ENCODE data around the gene SLC22A23. TPM values are rescaled to one million over a fixed set of nuclear protein-coding genes. Genes with fewer than 3 reads are reported as not detected.

Gene SLC22A23
- total and polyA plus RNA-seq, 2 experiments from 2014 or later = 15.7 to 24.9 TPM

DNA sequence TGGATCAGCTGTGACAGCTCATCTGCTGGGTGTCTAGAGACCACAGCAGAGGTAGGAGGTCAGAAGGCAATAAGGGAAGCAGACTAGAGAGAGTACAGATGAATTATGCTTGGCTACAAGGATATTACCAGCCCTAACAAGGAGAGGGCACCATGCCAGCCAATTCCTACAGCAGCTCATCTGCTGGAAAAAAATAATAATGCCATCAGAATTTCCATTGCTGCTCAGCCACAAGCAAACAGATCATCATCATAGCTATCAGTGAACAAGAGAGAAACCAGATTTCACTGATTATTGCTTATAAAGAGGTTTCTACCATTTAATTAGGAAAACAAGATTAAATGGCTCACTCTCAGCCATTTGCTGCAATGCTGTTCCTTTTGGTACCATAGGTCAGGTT, 131.6 kb downstream of the SLC22A23 start:
- H3K27me3 ChIP-seq = no peaks in the 10 kb centered on the region
- H3K4me1 ChIP-seq (ENCODE audit: low read depth) = no peaks in the 10 kb centered on the region
- TF ChIP-seq, protein P1, sequence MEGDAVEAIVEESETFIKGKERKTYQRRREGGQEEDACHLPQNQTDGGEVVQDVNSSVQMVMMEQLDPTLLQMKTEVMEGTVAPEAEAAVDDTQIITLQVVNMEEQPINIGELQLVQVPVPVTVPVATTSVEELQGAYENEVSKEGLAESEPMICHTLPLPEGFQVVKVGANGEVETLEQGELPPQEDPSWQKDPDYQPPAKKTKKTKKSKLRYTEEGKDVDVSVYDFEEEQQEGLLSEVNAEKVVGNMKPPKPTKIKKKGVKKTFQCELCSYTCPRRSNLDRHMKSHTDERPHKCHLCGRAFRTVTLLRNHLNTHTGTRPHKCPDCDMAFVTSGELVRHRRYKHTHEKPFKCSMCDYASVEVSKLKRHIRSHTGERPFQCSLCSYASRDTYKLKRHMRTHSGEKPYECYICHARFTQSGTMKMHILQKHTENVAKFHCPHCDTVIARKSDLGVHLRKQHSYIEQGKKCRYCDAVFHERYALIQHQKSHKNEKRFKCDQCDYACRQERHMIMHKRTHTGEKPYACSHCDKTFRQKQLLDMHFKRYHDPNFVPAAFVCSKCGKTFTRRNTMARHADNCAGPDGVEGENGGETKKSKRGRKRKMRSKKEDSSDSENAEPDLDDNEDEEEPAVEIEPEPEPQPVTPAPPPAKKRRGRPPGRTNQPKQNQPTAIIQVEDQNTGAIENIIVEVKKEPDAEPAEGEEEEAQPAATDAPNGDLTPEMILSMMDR (IDR thresholded peaks at IDR 0.05; ENCODE audit: low read depth, low read length) = no peak
- no peaks in the 10 kb centered on the region for H3K36me3 ChIP-seq
- peak in 1 of 2 donors; percentile 67 for DNase-seq (ENCODE audit: low read depth in 1 of 2, low spot score in 1 of 2)
- no peak overlapping the region for H3K27ac ChIP-seq
- H3K4me3 ChIP-seq = no peak overlapping the region
- no peaks in the 10 kb centered on the region for H3K9me3 ChIP-seq (ENCODE audit: low read depth)

DNA sequence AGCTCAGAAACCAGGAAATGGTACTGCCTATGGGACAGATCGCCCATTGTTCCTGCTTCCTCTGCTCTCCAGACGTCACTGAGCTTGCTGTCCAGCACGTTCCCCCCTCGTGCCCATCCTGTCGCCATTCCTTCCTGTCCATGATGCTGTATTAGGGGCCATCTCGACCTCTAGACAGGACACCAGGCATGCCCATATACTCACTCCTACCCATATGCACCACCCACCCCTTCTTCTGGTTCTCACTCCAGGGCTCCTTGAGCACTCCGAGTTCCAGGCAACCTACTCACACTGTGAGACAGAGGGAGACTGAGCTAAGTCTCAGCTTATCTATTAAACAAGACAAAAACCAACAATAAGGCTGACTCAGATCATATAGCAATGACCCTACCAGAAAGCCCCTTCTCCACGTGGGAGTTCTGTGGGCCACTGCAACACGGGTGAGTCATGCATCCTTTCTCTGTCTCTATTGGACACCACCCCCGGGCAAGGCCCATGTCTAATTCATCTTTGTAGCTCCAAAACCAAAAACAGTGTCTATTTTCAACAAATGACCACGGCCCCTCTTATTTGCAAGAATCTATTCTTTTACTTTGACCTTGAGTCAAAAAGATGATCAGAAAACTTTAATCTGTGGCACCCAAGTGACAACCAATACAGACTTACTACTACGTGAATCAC, 132.4 kb downstream of the SLC22A23 start:
- Histone ChIP-seq H3K4me3 (no peak overlapping the region), H3K27me3 (no peaks in the 10 kb centered on the region), H3K9me3 (ENCODE audit: low read depth) (no peaks in the 10 kb centered on the region), H3K4me1 (ENCODE audit: low read depth) (no peaks in the 10 kb centered on the region), H3K27ac (no peak overlapping the region), H3K36me3 (no peaks in the 10 kb centered on the region)
- peak in 1 of 2 donors; percentile 90 for DNase-seq (ENCODE audit: low read depth in 1 of 2, low spot score in 1 of 2)
- TF ChIP-seq, protein P1 (IDR thresholded peaks at IDR 0.05; ENCODE audit: low read depth, low read length) = no peak

DNA sequence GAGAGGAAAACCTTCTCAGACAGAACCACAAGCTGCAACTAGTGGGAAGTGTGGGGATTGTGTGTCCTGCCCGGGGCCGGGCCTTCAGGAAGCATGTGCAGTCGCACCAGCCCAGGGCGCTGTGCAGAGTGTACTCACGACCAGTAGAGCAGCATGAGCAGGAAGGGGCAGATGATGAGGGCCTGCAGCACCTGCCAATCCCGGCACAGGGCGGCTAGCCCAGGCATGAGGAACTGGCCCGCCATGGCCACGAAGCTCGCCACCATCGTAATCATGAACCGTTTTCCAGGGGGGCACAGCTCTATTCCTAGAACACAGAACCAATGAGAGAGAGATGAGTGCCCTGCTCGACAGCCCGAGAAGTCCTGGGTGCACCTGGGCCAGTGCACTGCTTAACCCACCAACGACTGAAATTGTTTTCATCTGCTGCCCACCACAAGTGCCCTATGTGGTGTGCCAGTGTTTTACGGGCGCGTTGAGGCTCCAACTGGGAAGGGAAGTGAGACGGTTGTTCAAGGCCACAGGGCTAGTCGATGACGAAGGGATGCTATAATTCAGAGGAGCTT, 133.1 kb downstream of the SLC22A23 start:
- Histone ChIP-seq H3K4me1 (ENCODE audit: low read depth) (no peaks in the 10 kb centered on the region), H3K36me3 (no peaks in the 10 kb centered on the region), H3K27me3 (no peaks in the 10 kb centered on the region), H3K4me3 (no peak overlapping the region), H3K9me3 (ENCODE audit: low read depth) (no peaks in the 10 kb centered on the region), H3K27ac (no peak overlapping the region)
- TF ChIP-seq, protein P1 (IDR thresholded peaks at IDR 0.05; ENCODE audit: low read depth, low read length) = no peak
- no peak for DNase-seq (ENCODE audit: low read depth in 1 of 2, low spot score in 1 of 2)

DNA sequence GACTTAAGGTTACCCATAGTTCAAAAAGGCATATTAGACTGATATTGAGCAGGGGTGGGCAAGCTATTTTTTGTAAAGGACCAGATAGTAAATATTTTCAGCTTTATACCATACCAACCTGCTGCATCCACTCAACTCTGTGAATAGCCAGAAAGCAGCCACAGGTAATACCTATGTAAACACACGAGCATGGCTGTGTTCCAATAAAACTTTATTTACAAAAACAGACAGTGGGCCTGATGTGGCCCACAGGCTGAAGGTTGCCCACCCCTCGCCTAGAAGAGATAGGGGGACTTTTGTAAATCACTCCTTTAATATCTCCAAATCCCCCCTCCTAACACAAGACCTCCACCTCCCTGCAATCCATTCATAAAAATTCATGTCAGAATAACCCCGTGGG, 133.7 kb downstream of the SLC22A23 start:
- Histone ChIP-seq H3K27me3 (no peaks in the 10 kb centered on the region), H3K27ac (no peak overlapping the region), H3K36me3 (no peaks in the 10 kb centered on the region), H3K4me3 (no peak overlapping the region), H3K9me3 (ENCODE audit: low read depth) (no peaks in the 10 kb centered on the region), H3K4me1 (ENCODE audit: low read depth) (no peaks in the 10 kb centered on the region)
- TF ChIP-seq, protein P1 (IDR thresholded peaks at IDR 0.05; ENCODE audit: low read depth, low read length) = no peak
- no peak for DNase-seq (ENCODE audit: low read depth in 1 of 2, low spot score in 1 of 2)

DNA sequence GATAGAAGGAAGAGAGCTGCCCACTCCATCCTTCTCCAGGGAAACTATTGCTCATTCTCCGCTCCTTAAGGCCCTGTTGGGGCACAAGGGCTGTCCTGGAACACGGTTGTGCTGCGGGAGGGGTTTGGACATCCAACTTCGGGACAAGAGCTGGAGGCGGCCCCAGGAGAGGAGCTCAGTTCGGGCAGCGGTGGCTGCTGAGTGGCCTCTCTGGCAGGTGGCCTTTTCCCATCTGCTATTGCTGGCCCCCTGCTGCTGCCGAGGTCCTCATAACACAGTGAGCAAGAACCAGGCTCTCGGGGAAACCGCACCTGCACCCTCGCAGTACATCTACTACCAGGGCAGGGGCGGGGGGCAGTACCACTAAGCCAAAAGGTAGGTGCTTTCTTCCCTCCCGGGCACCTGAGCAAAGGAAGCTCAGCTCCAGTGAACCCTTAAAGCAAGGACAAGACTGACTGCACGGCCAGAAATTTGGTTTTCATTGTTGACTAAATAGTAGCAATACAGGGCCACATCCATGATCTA, 134.4 kb downstream of the SLC22A23 start:
- Histone ChIP-seq H3K9me3 (ENCODE audit: low read depth) (no peaks in the 10 kb centered on the region), H3K27me3 (no peaks in the 10 kb centered on the region), H3K4me3 (no peak overlapping the region), H3K27ac (no peak overlapping the region), H3K4me1 (ENCODE audit: low read depth) (no peaks in the 10 kb centered on the region), H3K36me3 (no peaks in the 10 kb centered on the region)
- DNase-seq (ENCODE audit: low read depth in 1 of 2, low spot score in 1 of 2) = no peak
- TF ChIP-seq, protein P1 (IDR thresholded peaks at IDR 0.05; ENCODE audit: low read depth, low read length) = no peak

All from cardiac muscle cell (in vitro differentiated cells and primary cell).